RPMI8226 (cell line): Measurements from ENCODE around the gene ZNF672.

Experiments
- DNase-seq: peaks from one replicate; pipeline ENCODE4 v3.0.0-alpha.2; 2015

Gene ZNF672

GRCh38 chr1:248837045-248837780, 811 bp upstream of the ZNF672 start:
- no peak for DNase-seq

DNA sequence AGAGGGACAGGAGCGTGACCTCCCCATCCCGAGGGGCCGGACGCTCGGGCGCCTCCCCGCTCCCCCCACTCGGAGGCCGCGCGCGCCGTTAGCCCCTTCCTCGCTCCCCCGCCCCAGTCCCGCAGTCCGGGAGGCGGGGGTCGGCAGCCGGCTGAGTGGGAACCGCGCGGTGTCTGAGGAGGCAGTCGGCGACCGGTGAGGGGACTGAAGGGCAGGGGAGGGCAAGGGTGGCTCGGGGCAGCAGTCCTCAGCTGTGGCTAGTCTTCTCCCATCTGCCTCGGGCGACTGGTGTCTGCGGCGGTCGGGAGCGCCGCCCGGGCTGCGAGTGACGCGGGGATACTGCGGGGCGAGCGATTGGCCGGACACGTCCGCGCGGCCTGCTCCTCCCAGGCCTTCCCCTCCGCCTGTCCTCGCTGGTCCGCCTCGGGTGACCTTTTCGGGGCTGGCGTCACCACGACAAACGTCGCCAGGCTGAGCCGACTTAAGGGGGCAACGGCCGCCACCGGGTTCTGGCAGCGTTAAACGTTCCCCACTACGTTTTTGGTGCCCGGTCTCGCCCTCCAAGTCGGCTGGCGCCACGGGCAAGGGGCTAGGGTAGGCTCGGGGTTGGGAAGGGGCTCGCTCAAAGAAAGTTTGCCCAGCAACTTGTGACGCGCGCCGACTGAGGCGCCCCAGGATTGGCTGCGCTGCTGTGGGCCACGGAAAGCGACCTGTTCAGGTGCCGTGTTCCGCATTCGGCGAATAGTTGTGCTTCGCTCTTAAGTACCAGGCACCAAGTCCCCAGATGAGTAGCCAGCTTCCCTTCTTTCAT, 538 bp downstream of the ZNF672 start:
- DNase-seq: peak; percentile 96

GRCh38 chr1:248839168-248839555, 1.1 kb downstream of the ZNF672 start:
- DNase-seq: peak; percentile 26

DNA sequence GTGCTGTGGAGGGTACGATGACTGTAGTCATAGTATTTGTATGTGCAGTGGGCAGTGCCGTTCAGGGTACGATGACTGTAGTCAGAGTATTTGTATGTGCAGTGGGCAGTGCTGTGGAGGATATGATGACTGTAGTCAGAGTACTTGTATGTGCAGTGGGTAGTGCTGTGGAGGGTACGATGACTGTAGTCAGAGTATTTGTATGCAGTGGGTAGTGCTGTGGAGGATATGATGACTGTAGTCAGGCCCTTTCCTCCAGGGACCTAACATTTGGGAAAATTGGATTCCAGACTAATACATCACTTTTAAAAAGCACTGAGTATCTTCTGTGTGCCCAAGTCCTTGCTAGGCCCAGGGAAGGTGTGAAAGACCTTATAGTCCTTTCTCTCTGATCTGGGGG, 2.9 kb downstream of the ZNF672 start:
- no peak for DNase-seq

GRCh38 chr1:248841702-248842395, 3.8 kb downstream of the ZNF672 start:
- DNase-seq: peak; percentile 60

GRCh38 chr1:248842781-248843331, 4.8 kb downstream of the ZNF672 start:
- no peak for DNase-seq

- DNase-seq: no peak
These were observed 5.7 kb downstream of the ZNF672 start for GRCh38 chr1:248843687-248844086.

GRCh38 chr1:248844526-248844925, 6.5 kb downstream of the ZNF672 start:
- no peak for DNase-seq

DNA sequence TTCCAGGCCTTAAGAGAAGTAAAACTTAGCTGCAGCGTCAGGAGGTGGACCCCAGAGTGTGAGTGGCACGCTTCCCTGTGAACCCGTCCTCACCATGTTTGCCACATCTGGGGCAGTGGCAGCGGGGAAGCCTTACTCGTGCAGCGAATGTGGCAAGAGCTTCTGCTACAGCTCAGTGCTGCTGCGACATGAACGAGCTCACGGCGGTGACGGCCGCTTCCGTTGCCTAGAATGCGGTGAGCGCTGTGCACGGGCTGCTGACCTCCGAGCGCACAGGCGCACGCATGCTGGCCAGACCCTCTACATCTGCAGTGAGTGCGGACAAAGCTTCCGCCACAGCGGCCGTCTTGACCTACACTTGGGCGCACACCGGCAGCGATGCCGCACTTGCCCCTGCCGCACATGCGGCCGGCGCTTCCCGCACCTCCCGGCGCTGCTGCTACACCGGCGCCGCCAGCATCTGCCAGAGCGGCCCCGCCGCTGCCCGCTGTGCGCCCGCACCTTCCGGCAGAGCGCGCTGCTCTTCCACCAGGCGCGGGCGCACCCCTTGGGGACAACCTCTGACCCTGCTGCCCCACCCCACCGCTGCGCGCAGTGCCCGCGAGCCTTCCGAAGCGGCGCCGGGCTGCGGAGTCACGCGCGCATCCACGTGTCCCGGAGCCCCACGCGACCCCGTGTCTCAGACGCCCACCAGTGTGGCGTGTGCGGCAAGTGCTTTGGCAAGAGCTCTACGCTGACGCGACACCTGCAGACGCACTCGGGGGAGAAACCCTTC, 9.3 kb downstream of the ZNF672 start:
- no peak for DNase-seq

DNA sequence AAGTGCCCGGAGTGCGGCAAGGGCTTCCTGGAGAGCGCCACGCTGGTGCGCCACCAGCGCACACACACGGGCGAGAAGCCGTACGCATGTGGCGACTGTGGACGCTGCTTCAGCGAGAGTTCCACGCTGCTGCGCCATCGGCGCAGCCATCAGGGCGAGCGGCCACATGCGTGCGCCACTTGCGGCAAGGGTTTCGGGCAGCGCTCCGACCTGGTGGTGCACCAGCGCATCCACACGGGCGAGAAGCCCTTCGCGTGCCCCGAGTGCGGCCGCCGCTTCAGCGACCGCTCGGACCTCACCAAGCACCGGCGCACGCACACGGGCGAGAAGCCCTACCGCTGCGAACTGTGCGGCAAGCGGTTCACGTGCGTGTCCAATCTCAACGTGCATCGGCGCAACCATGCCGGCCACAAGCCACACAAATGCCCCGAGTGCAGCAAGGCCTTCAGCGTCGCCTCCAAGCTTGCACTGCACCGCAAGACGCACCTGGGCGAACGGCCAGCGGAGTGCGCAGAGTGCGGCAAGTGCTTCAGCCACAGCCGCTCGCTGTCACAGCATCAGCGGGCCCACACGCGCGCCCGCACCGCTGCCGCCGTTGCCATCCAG, 10.0 kb downstream of the ZNF672 start:
- no peak for DNase-seq

- DNase-seq: no peak
These were observed 10.6 kb downstream of the ZNF672 start for GRCh38 chr1:248848602-248849001.

GRCh38 chr1:248849152-248849551, 11.1 kb downstream of the ZNF672 start:
- no peak for DNase-seq

DNA sequence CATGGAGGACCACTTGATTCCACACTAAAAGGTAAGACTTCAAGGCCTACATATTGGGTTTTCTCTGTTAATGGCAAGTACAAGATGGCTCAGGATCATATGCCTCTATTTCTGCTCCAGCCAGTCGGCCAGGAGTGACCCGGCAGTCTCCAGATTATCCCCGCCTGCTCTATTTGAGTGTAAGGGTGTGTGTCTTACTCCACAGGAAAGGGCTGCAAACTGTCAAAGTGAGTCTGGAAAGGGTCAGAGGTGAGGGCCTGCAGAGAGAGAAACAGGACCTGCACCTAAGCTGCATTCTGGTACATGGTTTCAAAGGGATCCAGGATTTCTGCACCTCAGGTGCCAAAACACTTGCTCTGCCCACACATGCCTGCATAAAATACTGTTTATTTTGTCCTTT, 11.6 kb downstream of the ZNF672 start:
- DNase-seq: no peak

DNA sequence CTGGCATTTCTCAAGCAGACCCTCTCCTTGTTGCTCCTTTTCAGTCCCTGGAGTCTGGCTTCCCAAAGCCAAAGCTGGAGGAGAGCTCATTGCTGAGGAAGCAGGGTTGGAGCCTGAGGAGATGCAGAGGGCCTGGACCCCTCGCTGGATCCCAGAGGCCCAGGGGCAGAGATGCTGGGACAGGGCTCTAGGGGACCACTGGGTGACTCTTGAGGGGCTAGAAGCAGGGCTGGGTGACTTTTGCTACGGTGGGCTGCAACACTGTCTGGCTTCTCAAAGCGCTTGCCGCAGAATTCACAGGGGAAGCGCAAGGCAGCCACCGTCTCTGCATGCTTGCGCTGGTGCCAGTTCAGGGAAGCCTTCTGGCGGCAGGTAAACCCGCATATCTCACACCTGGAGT, 12.1 kb downstream of the ZNF672 start:
- no peak for DNase-seq

- DNase-seq: no peak
These were observed 12.7 kb downstream of the ZNF672 start for GRCh38 chr1:248850536-248851251.

- no peak for DNase-seq
These were observed 13.4 kb downstream of the ZNF672 start for GRCh38 chr1:248851390-248851789.

GRCh38 chr1:248852481-248853405, 14.7 kb downstream of the ZNF672 start:
- DNase-seq: peak; percentile 46

- no peak for DNase-seq
These were observed 15.8 kb downstream of the ZNF672 start for GRCh38 chr1:248853663-248854375.

DNA sequence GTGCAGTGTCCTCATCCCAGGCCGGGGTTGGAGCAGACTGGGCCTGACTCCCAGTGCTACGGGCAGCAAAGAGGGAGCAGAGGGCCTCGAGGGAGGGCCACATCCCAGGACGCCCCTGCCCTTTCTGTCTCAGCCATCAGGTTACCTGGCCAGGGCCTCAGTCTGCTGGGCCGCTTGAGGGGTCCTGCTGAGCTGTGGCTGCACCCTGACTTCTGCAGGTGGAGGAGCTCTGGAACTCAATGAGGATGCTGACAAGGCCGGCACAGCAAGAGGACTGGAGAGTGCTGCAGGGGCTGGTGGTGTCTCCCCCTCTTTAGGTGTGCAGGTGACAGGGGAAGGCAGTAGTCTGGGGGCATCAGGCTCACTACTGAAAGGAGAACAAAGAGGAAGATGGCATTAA, 17.6 kb downstream of the ZNF672 start:
- no peak for DNase-seq

GRCh38 chr1:248856176-248856575, 18.2 kb downstream of the ZNF672 start:
- no peak for DNase-seq
